Skin epidermis (tissue), 12 donors: ENCODE data around the gene VPS37B.

Experiments used
- H3K27ac ChIP-seq, 21 experiments: fragments of 200-600 bp; sonication (generic) in 11 of 21; one replicate each; pipeline ENCODE4 v1.5.0; 2020; ENCODE audit warnings: mild to moderate bottlenecking in 3 of 21, inconsistent platforms in 2 of 21, moderate library complexity in 2 of 21
- H3K4me3 ChIP-seq, 7 experiments: fragments of 200-600 bp; sonication (generic) in 2 of 7; one replicate each; pipeline ENCODE4 v1.5.0; 2020; ENCODE audit warnings: inconsistent platforms in 2 of 7, mild to moderate bottlenecking in 2 of 7, moderate library complexity in 1 of 7

Gene VPS37B

GRCh38 chr12:122846622-122847515, 49.1 kb downstream of the VPS37B start:
- peak overlapping the region in 1 of 21 experiments; percentile 28 for H3K27ac ChIP-seq
- no peak overlapping the region for H3K4me3 ChIP-seq

DNA sequence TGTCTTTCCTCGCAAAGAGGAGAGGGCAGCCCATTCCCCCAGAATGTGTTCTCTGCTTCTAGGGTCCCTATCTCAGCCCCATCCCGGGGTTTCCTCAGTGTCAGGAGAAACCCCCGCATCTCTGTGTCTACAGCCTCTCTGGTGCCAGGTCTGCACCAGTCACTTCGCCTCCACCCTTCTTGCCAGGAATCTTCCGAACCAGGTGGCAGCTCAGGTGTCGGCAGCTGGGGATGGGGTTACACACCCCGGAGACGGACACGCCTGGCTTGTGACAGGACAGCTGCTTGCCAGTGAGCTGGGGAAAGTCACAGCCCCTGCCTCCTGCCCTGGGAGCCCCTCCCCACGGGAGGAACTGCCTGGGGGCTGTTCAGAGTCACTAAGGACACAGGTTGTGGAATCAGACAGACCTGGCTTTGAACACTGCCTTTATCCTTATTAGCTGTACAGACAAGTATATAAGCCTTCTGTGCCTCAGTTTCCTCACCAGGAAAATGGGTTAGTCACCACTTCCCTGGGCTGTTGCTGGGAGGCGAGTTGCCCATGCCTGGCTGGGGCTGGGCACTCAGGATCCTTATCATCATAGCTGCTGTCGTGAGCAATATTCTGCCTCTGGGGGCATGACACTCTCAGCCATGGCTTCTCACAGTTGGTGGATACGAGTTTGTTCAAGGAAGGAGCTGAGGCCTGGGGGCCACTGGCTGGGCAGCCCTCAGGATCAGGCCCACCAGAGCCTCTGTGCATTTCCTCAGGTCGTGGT, 49.9 kb downstream of the VPS37B start:
- H3K27ac ChIP-seq = peak overlapping the region in 2 of 21 experiments; percentile 18 to 28

DNA sequence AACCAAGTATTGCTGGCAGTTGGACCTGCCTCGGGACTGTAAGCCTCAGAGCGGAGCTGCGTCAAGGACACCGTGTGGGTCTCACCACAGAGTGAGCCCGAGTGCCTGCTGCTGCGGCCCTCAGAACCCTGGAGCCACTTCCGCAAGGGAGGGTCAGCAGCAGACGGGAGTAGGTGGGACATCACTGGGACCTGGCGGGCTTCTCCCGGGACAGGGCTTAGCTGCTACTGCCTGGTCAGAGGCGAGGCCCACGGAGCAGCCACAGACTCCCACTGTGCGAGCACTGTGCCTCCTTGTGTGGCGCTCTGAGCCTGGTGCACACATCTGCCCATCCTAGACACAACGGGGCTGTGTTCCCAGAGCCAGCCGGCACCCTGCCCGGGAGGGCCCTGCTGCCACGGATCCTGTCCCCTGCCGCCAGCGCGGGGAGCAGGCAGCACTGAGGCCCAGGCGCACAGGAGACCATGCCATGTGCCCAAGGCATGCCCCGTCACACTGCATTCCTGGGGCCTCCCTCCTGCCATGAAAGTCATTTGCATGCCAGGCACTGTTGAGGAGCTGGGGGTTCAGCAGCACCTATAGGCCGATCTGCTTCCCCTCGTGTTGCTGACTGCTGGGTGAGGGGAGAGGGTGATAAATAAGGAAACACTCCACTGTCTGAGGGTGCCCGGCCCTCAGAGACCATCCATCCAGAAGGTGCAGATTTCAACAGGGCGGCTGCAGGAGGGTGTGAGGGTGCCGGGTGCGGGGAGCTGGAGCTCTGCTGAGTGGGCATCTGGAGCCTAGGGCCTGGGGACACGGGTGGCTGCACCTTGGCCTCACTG, 50.7 kb downstream of the VPS37B start:
- Histone ChIP-seq H3K4me3 (no peak overlapping the region), H3K27ac (peak overlapping the region in 4 of 21 experiments; percentile 15 to 18 (median 16))

More for the DNA sequence above, 49.9 kb downstream of the VPS37B start:
- H3K4me3 ChIP-seq = no peak overlapping the region

DNA sequence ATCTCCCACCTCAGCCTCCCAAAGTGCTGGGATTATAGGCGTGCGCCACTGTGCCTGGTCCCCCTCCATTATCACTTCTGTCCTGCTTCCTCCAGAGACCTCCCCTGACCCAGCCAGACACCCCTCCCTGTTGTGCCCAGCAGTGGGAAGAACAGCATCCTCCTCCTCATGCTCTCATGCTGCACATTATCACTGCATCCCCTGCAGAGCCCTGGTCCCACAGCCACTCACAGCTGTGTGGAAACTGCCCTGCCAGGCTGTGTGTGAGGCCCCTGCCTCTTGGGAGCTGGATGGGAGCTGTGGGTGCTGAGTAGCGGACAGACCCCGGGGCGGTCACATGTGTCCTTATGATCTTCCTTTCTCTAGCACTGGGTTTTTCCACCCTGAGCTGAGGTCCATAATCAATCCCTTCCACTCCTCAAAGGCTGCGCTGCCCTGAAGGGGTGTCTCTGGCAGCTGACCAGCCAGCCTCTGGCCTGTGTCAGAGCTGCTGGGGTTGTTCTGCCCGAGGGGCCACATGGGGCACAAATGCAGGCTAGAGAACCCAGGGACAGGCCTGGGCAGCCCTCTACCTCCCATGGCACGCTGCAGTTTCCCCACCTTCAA, 51.5 kb downstream of the VPS37B start:
- Histone ChIP-seq H3K4me3 (no peak overlapping the region), H3K27ac (peak overlapping the region in 3 of 21 experiments; percentile 15 to 17 (median 16))

DNA sequence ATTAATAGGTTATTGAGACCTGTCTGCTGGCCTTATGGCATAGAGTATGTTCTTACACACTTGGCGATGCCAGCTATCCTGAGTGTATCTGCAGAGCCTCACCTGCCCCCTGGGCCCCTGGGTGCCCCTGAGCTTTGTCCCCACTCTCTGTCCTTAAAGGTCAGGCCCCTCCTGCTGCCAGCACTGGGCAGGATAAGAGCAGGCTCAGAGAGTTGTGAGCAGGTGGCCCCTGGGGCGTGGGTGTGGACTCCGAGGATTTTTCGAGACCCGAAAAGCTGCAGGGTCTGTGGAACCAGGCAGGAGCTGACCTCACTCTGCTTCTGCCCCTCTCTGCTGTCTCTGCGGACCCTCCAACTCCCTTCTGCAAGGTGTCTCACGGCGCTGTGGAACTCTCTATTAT, 52.5 kb downstream of the VPS37B start:
- H3K4me3 ChIP-seq = no peak overlapping the region
- H3K27ac ChIP-seq = no peak overlapping the region

DNA sequence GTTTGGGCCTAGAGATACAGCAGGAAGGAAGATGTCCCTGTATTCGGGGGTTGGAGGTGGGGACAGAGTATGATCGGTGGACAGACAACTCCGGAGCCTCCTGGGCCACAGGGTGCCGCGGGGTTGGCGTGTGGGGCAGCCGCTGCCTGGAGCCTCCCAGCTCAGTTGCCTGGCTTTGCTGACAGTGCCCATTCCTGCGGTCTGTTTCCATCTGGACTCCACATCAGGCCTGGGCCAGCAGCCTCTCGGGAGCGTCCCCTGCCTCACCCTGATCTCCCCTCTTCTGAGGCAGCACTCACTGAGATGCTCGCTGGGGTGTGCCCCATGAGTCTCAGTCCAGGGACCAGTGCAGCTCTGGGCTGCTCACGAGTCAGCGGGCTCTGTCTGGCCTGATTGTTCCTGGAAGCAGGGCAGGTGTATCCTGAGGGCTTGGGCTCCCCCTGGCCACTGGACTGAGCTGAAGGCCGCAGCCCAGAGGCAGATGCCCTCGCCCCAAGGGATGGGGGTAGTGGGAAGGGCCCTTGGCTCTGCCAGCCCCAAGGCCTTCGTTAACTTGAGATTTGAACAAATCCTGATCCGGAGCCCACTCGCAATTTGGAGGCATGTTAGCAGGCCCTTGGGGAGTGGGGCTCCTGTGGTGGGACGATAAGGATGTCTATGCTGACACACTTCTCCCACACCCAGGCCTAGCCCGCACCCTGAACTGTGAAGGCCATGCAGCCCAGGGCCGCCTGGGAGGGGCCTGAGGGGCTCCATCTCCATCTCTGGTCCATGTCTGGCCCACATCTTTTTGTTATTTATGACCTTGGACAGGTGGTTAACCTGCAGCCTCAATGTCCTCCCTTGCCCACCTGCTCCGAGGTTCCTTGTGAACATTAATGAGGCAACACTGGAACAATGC, 53.2 kb downstream of the VPS37B start:
- peak overlapping the region in 6 of 21 experiments; percentile 14 to 76 (median 48) for H3K27ac ChIP-seq
- no peak overlapping the region for H3K4me3 ChIP-seq

- Histone ChIP-seq H3K27ac (peak overlapping the region in 14 of 21 experiments; percentile 9 to 76 (median 47)), H3K4me3 (no peak overlapping the region)
These were observed 54.2 kb downstream of the VPS37B start for GRCh38 chr12:122841544-122842321.

GRCh38 chr12:122840580-122841513, 55.1 kb downstream of the VPS37B start:
- Histone ChIP-seq H3K4me3 (no peak overlapping the region), H3K27ac (peak overlapping the region in 16 of 21 experiments; percentile 10 to 76 (median 50))

- Histone ChIP-seq H3K27ac (peak overlapping the region in 7 of 21 experiments; percentile 16 to 67 (median 55)), H3K4me3 (no peak overlapping the region)
These were observed 55.9 kb downstream of the VPS37B start for GRCh38 chr12:122839907-122840554.

GRCh38 chr12:122838841-122839240, 57.1 kb downstream of the VPS37B start:
- Histone ChIP-seq H3K4me3 (no peak overlapping the region), H3K27ac (peak overlapping the region in 2 of 21 experiments; percentile 9 to 55)

GRCh38 chr12:122837306-122838265, 58.3 kb downstream of the VPS37B start:
- Histone ChIP-seq H3K4me3 (peak overlapping the region in 1 of 7 experiments; percentile 64), H3K27ac (peak overlapping the region in 8 of 21 experiments; percentile 9 to 91 (median 37))

DNA sequence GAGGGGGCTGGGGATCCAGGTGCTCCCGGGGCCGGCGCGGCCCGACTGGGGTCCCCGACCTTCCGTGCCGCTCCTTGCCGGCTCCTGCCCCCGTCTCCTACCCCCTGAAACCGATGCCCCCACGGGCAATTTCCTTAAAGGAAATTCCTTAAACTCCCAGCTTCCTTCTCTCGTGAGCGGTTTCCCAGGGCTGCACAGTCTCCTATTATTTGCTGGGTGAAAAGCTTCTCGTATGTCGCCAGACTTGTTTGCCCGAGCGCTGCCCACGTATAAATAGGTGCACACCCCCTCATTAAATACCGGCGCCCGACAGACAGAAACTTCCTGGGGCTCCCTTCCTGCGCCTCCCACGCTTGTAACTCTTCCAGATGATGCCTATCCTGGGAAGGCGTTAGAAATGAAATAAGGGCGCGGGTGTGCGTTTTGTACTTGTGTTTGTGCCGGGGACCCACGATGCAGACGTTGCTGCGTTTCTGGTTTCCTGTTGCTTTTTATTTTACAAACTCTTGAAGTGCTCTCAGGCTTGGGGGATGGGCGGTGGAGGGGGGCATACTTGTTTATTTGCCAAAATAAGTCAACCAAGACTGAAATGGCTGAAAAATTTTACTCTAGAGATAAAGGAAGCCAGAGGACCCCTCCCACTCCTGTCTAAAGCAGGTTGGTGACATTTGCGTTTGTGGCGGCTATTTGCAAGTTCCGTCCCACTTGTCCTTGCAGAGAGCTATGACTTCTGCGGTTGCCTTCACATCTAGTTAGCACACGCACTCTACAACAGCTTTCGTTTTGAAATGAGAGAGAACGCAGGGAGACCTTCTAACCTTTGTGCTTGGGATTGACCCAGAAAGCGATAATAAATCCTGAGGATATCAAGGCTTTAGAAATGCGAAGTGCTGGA, 59.6 kb downstream of the VPS37B start:
- Histone ChIP-seq H3K27ac (peak overlapping the region; percentile 37 to 92 (median 83)), H3K4me3 (peak overlapping the region; percentile 52 to 80 (median 64))

GRCh38 chr12:122835750-122836026, 60.2 kb downstream of the VPS37B start:
- H3K4me3 ChIP-seq = peak overlapping the region; percentile 52 to 80 (median 64)
- peak overlapping the region; percentile 37 to 92 (median 83) for H3K27ac ChIP-seq
